ENCODE data around the gene KCNRG. TPM values are rescaled to one million over a fixed set of nuclear protein-coding genes. Genes with fewer than 3 reads are reported as not detected.

The KCNRG gene
- total RNA-seq, 1 experiment from 2014 or later: 1.1 TPM

DNA sequence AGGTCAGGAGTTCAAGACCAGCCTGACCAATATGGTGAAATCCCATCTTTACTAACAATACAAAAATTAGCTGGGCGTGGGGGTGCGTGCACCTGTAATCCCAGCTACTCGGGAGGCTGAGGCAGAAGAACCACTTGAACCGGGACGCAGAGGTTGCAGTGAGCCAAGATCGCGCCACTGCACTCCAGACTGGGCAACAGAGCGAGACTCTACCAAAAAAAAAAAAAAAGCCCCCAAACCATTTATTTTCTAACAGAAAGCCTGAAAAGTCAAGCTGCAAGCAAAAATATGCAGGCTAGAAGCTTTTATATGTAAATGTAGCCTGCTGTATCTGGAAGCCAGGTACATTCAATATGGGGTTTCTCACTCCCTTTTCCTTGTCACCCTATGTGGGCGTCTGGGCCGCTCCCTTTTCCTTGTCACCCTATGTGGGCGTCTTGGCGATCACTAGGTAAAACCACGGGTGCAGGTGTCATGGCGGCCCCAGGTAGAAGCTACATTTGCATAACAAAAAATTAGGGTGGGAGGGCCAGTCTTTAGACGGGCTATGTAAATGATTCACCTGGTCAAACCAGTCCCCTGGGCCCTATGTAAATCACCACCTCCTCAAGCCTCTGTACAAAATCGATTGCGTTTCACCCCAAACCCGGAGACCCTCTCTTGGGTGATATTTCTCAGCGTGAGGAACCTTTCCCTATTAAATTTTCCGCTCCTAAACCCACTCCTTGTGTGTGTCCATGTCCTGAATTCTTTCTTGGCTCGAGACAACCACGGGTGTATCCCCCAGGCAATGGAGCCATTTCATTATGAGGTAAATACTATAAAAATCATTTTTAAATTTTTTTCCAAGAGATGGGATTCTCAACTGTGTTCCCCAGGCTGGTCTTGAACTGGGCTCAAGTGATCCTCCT lies 16.3 kb upstream of the KCNRG start:
- Mint-ChIP-seq H3K36me3 (peaks cover 21% of the 10 kb centered on the region), H3K4me3 (peak overlapping the region; percentile 85), H3K4me1 (peaks cover 29% of the 10 kb centered on the region), H3K27me3 (ENCODE audit: low read depth) (no peaks in the 10 kb centered on the region), H3K9me3 (no peaks in the 10 kb centered on the region), H3K27ac (peak overlapping the region; percentile 97)
- peak; percentile 65 for ATAC-seq
- DNase-seq (ENCODE audit: low spot score): peak; percentile 66
- TF ChIP-seq HMGA2 (CRISPR knock-in tag; IDR thresholded peaks at IDR 0.05) (no peak), GTF2I (CRISPR knock-in tag; conservative IDR thresholded peaks at IDR 0.05) (0 out of 2 replicates have a peak, but pooled peaks have one; percentile 61), ZNF317 (CRISPR knock-in tag; IDR thresholded peaks at IDR 0.05; ENCODE audit: borderline replicate concordance, low read depth) (no peak), GABPB1 (CRISPR knock-in tag; IDR thresholded peaks at IDR 0.05) (no peak), ZNF671 (CRISPR knock-in tag; IDR thresholded peaks at IDR 0.05) (no peak), TEAD1 (CRISPR knock-in tag; IDR thresholded peaks at IDR 0.05) (no peak), ZNF121 (CRISPR knock-in tag; IDR thresholded peaks at IDR 0.05) (peak; percentile 88), NR1H2 (CRISPR knock-in tag; IDR thresholded peaks at IDR 0.05) (no peak)
- TF ChIP-seq, protein P1, sequence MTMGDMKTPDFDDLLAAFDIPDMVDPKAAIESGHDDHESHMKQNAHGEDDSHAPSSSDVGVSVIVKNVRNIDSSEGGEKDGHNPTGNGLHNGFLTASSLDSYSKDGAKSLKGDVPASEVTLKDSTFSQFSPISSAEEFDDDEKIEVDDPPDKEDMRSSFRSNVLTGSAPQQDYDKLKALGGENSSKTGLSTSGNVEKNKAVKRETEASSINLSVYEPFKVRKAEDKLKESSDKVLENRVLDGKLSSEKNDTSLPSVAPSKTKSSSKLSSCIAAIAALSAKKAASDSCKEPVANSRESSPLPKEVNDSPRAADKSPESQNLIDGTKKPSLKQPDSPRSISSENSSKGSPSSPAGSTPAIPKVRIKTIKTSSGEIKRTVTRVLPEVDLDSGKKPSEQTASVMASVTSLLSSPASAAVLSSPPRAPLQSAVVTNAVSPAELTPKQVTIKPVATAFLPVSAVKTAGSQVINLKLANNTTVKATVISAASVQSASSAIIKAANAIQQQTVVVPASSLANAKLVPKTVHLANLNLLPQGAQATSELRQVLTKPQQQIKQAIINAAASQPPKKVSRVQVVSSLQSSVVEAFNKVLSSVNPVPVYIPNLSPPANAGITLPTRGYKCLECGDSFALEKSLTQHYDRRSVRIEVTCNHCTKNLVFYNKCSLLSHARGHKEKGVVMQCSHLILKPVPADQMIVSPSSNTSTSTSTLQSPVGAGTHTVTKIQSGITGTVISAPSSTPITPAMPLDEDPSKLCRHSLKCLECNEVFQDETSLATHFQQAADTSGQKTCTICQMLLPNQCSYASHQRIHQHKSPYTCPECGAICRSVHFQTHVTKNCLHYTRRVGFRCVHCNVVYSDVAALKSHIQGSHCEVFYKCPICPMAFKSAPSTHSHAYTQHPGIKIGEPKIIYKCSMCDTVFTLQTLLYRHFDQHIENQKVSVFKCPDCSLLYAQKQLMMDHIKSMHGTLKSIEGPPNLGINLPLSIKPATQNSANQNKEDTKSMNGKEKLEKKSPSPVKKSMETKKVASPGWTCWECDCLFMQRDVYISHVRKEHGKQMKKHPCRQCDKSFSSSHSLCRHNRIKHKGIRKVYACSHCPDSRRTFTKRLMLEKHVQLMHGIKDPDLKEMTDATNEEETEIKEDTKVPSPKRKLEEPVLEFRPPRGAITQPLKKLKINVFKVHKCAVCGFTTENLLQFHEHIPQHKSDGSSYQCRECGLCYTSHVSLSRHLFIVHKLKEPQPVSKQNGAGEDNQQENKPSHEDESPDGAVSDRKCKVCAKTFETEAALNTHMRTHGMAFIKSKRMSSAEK (CRISPR knock-in tag; IDR thresholded peaks at IDR 0.05; ENCODE audit: borderline replicate concordance): no peak
- TF ChIP-seq, protein P2, sequence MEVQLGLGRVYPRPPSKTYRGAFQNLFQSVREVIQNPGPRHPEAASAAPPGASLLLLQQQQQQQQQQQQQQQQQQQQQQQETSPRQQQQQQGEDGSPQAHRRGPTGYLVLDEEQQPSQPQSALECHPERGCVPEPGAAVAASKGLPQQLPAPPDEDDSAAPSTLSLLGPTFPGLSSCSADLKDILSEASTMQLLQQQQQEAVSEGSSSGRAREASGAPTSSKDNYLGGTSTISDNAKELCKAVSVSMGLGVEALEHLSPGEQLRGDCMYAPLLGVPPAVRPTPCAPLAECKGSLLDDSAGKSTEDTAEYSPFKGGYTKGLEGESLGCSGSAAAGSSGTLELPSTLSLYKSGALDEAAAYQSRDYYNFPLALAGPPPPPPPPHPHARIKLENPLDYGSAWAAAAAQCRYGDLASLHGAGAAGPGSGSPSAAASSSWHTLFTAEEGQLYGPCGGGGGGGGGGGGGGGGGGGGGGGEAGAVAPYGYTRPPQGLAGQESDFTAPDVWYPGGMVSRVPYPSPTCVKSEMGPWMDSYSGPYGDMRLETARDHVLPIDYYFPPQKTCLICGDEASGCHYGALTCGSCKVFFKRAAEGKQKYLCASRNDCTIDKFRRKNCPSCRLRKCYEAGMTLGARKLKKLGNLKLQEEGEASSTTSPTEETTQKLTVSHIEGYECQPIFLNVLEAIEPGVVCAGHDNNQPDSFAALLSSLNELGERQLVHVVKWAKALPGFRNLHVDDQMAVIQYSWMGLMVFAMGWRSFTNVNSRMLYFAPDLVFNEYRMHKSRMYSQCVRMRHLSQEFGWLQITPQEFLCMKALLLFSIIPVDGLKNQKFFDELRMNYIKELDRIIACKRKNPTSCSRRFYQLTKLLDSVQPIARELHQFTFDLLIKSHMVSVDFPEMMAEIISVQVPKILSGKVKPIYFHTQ (CRISPR knock-in tag; IDR thresholded peaks at IDR 0.05): no peak
- ChIA-PET POLR2A (interaction anchor here (0.7 to 3.9 kb wide), 7 partner anchors 10 to 1245 kb away, joined by 3 to 52 read pairs (median 5); no protein-coding TSS in a partner anchor), CTCF (interaction anchor here (0.7 to 3.4 kb wide), 10 partner anchors 15 to 913 kb away, joined by 3 to 49 read pairs (median 13); partner anchors contain the start of gene SPRYD7)

DNA sequence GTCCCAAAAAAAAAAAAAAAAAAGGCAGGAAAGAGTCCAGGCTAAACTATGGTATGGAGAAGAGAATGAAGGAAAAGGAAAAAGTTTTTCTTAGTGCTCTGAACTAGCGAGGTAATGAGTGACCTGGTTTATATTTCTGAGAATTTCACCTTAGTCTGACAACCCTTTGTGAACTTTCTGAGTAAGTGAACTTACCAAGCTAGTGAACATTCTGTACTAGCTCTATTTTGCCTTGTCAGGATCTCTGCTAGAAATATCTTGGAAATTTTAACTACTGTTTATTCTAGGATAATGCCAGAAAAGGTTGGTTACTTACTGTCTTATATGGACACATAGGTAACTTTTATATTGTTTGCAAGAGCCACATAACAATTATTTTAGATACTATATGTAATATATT lies 14.0 kb upstream of the KCNRG start:
- ATAC-seq (no peak), DNase-seq (ENCODE audit: low spot score) (no peak)
- no peak overlapping the region for H3K4me3 Mint-ChIP-seq
- ChIA-PET POLR2A (no interaction called here), CTCF (interaction anchor here (0.7 to 1.2 kb wide), 5 partner anchors 17 to 79 kb away, joined by 3 to 4 read pairs (median 3); partner anchors contain the start of gene SPRYD7)
- peaks cover 23% of the 10 kb centered on the region for H3K4me1 Mint-ChIP-seq
- H3K9me3 Mint-ChIP-seq: no peaks in the 10 kb centered on the region
- no peak overlapping the region for H3K27ac Mint-ChIP-seq
- no peaks in the 10 kb centered on the region for H3K27me3 Mint-ChIP-seq (ENCODE audit: low read depth)
- TF ChIP-seq ZNF138 (CRISPR knock-in tag; conservative IDR thresholded peaks at IDR 0.05) (no peak), ETV6 (CRISPR knock-in tag; IDR thresholded peaks at IDR 0.05) (no peak), ZNF416 (CRISPR knock-in tag; IDR thresholded peaks at IDR 0.05) (no peak), SMAD4 (CRISPR knock-in tag; IDR thresholded peaks at IDR 0.05) (no peak), NR3C1 (CRISPR knock-in tag; conservative IDR thresholded peaks at IDR 0.05; ENCODE audit: low read depth) (no peak)
- TF ChIP-seq, protein P3, sequence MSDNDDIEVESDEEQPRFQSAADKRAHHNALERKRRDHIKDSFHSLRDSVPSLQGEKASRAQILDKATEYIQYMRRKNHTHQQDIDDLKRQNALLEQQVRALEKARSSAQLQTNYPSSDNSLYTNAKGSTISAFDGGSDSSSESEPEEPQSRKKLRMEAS (CRISPR knock-in tag; IDR thresholded peaks at IDR 0.05): no peak
- TF ChIP-seq, protein P4, sequence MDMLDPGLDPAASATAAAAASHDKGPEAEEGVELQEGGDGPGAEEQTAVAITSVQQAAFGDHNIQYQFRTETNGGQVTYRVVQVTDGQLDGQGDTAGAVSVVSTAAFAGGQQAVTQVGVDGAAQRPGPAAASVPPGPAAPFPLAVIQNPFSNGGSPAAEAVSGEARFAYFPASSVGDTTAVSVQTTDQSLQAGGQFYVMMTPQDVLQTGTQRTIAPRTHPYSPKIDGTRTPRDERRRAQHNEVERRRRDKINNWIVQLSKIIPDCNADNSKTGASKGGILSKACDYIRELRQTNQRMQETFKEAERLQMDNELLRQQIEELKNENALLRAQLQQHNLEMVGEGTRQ (CRISPR knock-in tag; IDR thresholded peaks at IDR 0.05): no peak
- TF ChIP-seq, protein P5, sequence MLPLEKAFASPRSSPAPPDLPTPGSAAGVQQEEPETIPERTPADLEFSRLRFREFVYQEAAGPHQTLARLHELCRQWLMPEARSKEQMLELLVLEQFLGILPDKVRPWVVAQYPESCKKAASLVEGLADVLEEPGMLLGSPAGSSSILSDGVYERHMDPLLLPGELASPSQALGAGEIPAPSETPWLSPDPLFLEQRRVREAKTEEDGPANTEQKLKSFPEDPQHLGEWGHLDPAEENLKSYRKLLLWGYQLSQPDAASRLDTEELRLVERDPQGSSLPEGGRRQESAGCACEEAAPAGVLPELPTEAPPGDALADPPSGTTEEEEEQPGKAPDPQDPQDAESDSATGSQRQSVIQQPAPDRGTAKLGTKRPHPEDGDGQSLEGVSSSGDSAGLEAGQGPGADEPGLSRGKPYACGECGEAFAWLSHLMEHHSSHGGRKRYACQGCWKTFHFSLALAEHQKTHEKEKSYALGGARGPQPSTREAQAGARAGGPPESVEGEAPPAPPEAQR (CRISPR knock-in tag; IDR thresholded peaks at IDR 0.05): no peak
- H3K36me3 Mint-ChIP-seq: peaks cover 37% of the 10 kb centered on the region

All from WTC11 (cell line).